T-helper 1 cell treated with Interleukin-12 subunit alpha and Interleukin-12 subunit beta and Interleukin-4 antibody, amounts not matched to agents 30 ng/mL and 1 ng/mL, for 36 hours (primary cell): Measurements from ENCODE around the gene PNPT1. TPM values are rescaled to one million over a fixed set of nuclear protein-coding genes. Genes with fewer than 3 reads are reported as not detected.
"Not testable (repeated sequence)": the region's sequence is repeated elsewhere in the genome, so short reads cannot be mapped to it uniquely, and the experiment has no call there.

Experiments used
- intact Hi-C: fragments of 100-400 bp; cut with micrococcal nuclease; formaldehyde crosslinking; loops from one replicate; pipeline ENCODE4 v1.15.1; 2024
- total RNA-seq: library from RNA; stranded (reverse); gene quantifications from 2 replicates; pipeline ENCODE4 v1.2.3, GENCODE V29; 2022

The PNPT1 gene
- total RNA-seq, 1 donor from 2014 or later, result 34.4 TPM

GRCh38 chr2:55601849-55602248, 91.8 kb downstream of the PNPT1 start:
- intact Hi-C loops, result no loop called here

DNA sequence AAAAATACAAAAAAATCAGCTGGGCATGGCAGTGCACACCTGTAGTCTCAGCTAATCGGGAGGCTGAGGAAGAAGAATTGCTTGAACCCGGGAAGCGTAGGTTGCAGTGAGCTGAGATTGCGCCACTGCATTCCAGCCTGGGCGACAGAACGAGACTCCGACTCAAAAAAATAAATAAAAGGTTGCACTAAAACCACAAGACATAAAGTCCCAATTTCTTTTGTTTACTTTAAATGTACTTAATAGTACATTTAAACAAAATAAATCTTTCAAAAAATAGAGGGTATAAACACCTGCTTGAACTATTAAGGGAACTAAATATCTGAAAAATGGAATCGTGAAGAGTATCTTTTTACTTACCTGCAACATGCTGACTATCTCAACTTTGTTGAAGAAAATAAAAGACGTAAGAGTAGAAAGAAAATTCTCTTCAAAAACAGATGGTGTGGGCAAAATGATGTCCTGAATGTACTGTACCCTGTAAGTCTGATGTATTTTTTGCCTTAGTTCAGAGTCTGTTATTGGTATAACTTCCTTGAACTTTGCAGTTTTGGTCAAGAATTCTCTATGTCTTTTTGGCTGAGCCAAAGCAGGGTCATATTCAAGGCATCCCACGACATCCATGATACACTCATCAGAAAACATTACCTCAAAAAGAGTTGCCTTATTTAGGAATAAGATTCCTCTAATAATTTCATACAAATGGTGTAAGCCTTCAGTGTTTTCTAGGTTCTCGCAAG, 95.4 kb downstream of the PNPT1 start:
- intact Hi-C loops, result no loop called here

GRCh38 chr2:55596795-55597194, 96.8 kb downstream of the PNPT1 start:
- intact Hi-C loops, result not testable (repeated sequence)

DNA sequence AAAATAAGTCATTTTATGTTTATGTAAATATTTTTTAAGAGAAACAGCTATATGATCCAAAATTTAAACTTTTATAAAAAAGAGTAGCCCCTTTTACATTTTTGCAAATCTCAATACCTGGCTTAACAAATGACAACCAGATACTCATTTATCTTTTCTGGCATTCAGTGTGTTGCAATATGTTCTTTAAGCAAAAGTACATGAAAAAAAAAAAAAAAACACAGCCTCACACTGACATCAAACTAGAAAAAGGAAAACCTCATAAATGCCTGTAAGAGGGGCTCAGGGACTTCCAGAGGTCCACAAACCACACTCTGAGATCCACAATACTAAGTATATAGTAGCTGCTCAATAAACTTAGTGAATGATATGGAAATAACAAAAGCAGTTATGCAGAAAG, 98.1 kb downstream of the PNPT1 start:
- intact Hi-C loops, result no loop called here

- intact Hi-C loops, result no loop called here
These were observed 101.5 kb downstream of the PNPT1 start for GRCh38 chr2:55592130-55592529.

DNA sequence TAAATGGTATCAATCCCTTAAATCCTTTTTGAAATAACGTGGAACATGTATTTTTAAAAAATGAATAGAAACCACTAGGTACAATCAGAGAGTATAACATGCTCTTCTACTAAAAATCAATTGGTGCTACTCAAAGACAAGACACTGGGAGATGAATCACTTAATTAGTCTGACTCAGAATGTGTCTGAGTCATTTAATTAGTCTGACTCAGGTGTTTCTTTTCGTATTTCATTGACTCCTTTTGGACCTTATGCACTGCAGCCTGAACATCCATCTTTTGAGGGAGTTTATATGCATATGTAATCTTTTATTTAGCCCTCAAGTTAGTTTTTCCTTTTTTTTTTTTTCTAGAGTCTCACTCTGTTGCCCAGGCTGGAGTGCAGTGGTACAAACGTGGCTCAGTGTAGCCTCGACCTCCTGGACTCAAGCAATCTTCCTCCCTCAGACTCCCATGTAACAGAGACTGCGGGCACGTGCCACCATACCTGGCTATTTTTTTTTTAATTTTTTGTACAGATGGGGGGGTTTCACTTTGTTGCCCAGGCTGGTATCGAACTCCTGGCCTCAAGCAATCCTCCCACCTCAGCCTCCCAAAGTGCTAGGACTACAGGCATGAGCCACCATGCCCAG, 102.7 kb downstream of the PNPT1 start:
- intact Hi-C loops, result loop anchor here (1.0 to 2.0 kb wide), 2 partner anchors 26 to 72 kb away; partner anchors contain the start of genes CFAP36 and PPP4R3B

GRCh38 chr2:55585451-55586080, 108.1 kb downstream of the PNPT1 start:
- intact Hi-C loops, result loop anchor here (1.0 kb wide), 1 partner anchor 66 kb away; the partner anchor contains the start of gene CFAP36

Other genes starting within 250 kb of the PNPT1 start
- gene CFAP36, start 174.1 kb downstream of the PNPT1 start, total RNA-seq, result 20.9 and 24.2 TPM in 2 replicates
- gene PPP4R3B, start 76.2 kb downstream of the PNPT1 start, total RNA-seq, result 81.0 and 90.7 TPM in 2 replicates
- gene EFEMP1, start 229.9 kb upstream of the PNPT1 start, total RNA-seq, result not detected in 2 replicates